Liver (tissue), 9 donors: Measurements from ENCODE around the gene GLRX5. TPM values are rescaled to one million over a fixed set of nuclear protein-coding genes. Genes with fewer than 3 reads are reported as not detected.

Experiments used
- DNase-seq: peaks from one replicate; pipeline ENCODE4 v3.0.0-alpha.2; 2017; ENCODE audit warnings: low spot score
- H3K27ac ChIP-seq, 2 donors: one replicate each; pipeline ENCODE4 v1.7.0; 2013; ENCODE audit warnings: inconsistent platforms in 2 of 2, low read length in 2 of 2, control low read depth in 1 of 2, low read depth in 1 of 2, mild to moderate bottlenecking in 1 of 2
- H3K27me3 ChIP-seq, 4 donors: one replicate each; pipeline versions ENCODE4 v1.6.1 to v1.7.0; 2013; ENCODE audit warnings: low read length in 3 of 4, inconsistent platforms in 1 of 4, mild to moderate bottlenecking in 1 of 4, moderate library complexity in 1 of 4; ENCODE audit not compliant: control insufficient read depth in 4 of 4, insufficient read depth in 4 of 4
- H3K36me3 ChIP-seq, 4 donors: one replicate each; pipeline versions ENCODE4 v1.6.1 to v1.7.0; 2013; ENCODE audit warnings: low read length in 3 of 4, mild to moderate bottlenecking in 3 of 4, low read depth in 1 of 4, moderate library complexity in 1 of 4; ENCODE audit not compliant: control insufficient read depth in 4 of 4, insufficient read depth in 3 of 4
- H3K4me1 ChIP-seq, 4 donors: one replicate each; pipeline versions ENCODE4 v1.6.1 to v1.7.0; 2013; ENCODE audit warnings: low read length in 3 of 4, mild to moderate bottlenecking in 3 of 4, moderate library complexity in 1 of 4; ENCODE audit not compliant: control insufficient read depth in 4 of 4, insufficient read depth in 4 of 4
- H3K4me3 ChIP-seq, 3 donors: one replicate each; pipeline versions ENCODE4 v1.6.1 to v1.7.0; 2013; ENCODE audit warnings: low read length in 3 of 3, control low read depth in 1 of 3, low read depth in 1 of 3, mild to moderate bottlenecking in 1 of 3
- H3K9ac ChIP-seq, 2 donors: one replicate each; pipeline ENCODE4 v1.7.0; 2013; ENCODE audit warnings: low read length in 2 of 2, mild to moderate bottlenecking in 2 of 2, moderate library complexity in 2 of 2, control low read depth in 1 of 2, low read depth in 1 of 2
- H3K9me3 ChIP-seq, 4 donors: one replicate each; pipeline versions ENCODE4 v1.6.1 to v1.7.0; 2013; ENCODE audit warnings: low read length in 3 of 4; ENCODE audit not compliant: control insufficient read depth in 4 of 4
- ATF3 ChIP-seq: IDR thresholded peaks from 2 replicates; pipeline ENCODE4 v1.6.1; 2016; ENCODE audit warnings: antibody characterized with exemption
- CTCF ChIP-seq: fragments of 150-350 bp; IDR thresholded peaks from 2 replicates; pipeline ENCODE4 v1.5.1; 2017; ENCODE audit warnings: improper control_type of control experiment, low read depth, low read length; ENCODE audit not compliant: missing input control
- EGR1 ChIP-seq, 2 donors: IDR thresholded peaks; 2 replicates each; pipeline ENCODE4 v1.6.1; 2016 to 2018; ENCODE audit warnings: antibody characterized with exemption in 2 of 2, low read depth in 2 of 2
- FOXA1 ChIP-seq: IDR thresholded peaks from 2 replicates; pipeline ENCODE4 v1.6.1; 2016; ENCODE audit warnings: antibody characterized with exemption
- HNF4A ChIP-seq, 2 donors: conservative IDR thresholded peaks; 2 replicates each; pipeline ENCODE4 v1.6.1; 2016; ENCODE audit warnings: antibody characterized with exemption in 2 of 2, mild to moderate bottlenecking in 2 of 2
- JUND ChIP-seq, 2 donors: IDR thresholded peaks; 2 replicates each; pipeline ENCODE4 v1.6.1; 2016; ENCODE audit warnings: antibody characterized with exemption in 2 of 2
- MAX ChIP-seq: IDR thresholded peaks from 2 replicates; pipeline ENCODE4 v1.6.1; 2016; ENCODE audit warnings: antibody characterized with exemption
- RAD21 ChIP-seq, 2 donors: IDR thresholded peaks; 2 replicates each; pipeline ENCODE4 v1.6.1; 2016; ENCODE audit warnings: antibody characterized with exemption in 2 of 2, mild to moderate bottlenecking in 2 of 2
- RXRA ChIP-seq, 2 donors: IDR thresholded peaks; 2 replicates each; pipeline ENCODE4 v1.6.1; 2017 to 2018; ENCODE audit warnings: antibody characterized with exemption in 2 of 2, mild to moderate bottlenecking in 1 of 2
- TAF1 ChIP-seq: conservative IDR thresholded peaks from 2 replicates; pipeline ENCODE4 v1.6.1; 2016; ENCODE audit warnings: antibody characterized with exemption, mild to moderate bottlenecking
- YY1 ChIP-seq: IDR thresholded peaks from 2 replicates; pipeline ENCODE4 v1.6.1; 2016; ENCODE audit warnings: antibody characterized with exemption, mild to moderate bottlenecking
- WGBS: extraction: QIAGEN DNeasy Blood & Tissue Kit; methylation state at CpG from one replicate; pipeline ENCODE4 v1.1.7; 2013; 5-methylcytosine and 5-hydroxymethylcytosine counted together
- polyA plus RNA-seq, 2 donors: library from polyadenylated mRNA; stranded (reverse) in 1 of 2; unstranded in 1 of 2; fragments of 200-250 nt in 1 of 2; fragments of >200 nt in 1 of 2; fragmentation: Nextera tagmentation in 1 of 2; extraction: Ambion mirVana in 1 of 2; gene quantifications; one replicate each; pipeline versions ENCODE4 v1.2.1 to v1.2.3, GENCODE V29; 2013 to 2015
- total RNA-seq, 2 donors: library from RNA; depleted of rRNA; stranded (reverse); fragments of >200 nt; gene quantifications; one replicate each; pipeline ENCODE4 v1.2.3, GENCODE V29; 2014
- TF ChIP-seq, protein P1 (sequence below): IDR thresholded peaks from 2 replicates; pipeline ENCODE4 v1.6.1; 2016; ENCODE audit warnings: antibody characterized with exemption, mild to moderate bottlenecking
- donor health status: healthy.
- donor health status: healthy.
- donor health status: healthy.
- donor health status: healthy.
- donor health status: healthy.

GLRX5 gene
- total and polyA plus RNA-seq, 4 donors, result 28.4 to 172 (median 39.7) TPM

GRCh38 chr14:95538801-95539509 is 4.1 kb downstream of the GLRX5 start:
- Histone ChIP-seq H3K36me3 (peaks cover 0 to 1% (median 0%) of the 10 kb centered on the region in 4 donors), H3K9me3 (no peaks in the 10 kb centered on the region), H3K27ac (peak overlapping the region; percentile 4 to 63), H3K27me3 (no peaks in the 10 kb centered on the region), H3K4me1 (peaks cover 10 to 74% (median 54%) of the 10 kb centered on the region in 4 donors), H3K4me3 (no peak overlapping the region), H3K9ac (no peak overlapping the region)
- TF ChIP-seq YY1 (peak; percentile 31), RXRA (IDR thresholded peaks at IDR 0.05) (peak; percentile 54 to 69), MAX (no peak), EGR1 (IDR thresholded peaks at IDR 0.05; ENCODE audit: low read depth in 2 of 2) (no peak), TAF1 (no peak), FOXA1 (no peak), ATF3 (no peak), HNF4A (conservative IDR thresholded peaks at IDR 0.05) (peak in 1 of 2 donors; percentile 46), JUND (IDR thresholded peaks at IDR 0.05) (no peak), CTCF (no peak)
- TF ChIP-seq, protein P1, sequence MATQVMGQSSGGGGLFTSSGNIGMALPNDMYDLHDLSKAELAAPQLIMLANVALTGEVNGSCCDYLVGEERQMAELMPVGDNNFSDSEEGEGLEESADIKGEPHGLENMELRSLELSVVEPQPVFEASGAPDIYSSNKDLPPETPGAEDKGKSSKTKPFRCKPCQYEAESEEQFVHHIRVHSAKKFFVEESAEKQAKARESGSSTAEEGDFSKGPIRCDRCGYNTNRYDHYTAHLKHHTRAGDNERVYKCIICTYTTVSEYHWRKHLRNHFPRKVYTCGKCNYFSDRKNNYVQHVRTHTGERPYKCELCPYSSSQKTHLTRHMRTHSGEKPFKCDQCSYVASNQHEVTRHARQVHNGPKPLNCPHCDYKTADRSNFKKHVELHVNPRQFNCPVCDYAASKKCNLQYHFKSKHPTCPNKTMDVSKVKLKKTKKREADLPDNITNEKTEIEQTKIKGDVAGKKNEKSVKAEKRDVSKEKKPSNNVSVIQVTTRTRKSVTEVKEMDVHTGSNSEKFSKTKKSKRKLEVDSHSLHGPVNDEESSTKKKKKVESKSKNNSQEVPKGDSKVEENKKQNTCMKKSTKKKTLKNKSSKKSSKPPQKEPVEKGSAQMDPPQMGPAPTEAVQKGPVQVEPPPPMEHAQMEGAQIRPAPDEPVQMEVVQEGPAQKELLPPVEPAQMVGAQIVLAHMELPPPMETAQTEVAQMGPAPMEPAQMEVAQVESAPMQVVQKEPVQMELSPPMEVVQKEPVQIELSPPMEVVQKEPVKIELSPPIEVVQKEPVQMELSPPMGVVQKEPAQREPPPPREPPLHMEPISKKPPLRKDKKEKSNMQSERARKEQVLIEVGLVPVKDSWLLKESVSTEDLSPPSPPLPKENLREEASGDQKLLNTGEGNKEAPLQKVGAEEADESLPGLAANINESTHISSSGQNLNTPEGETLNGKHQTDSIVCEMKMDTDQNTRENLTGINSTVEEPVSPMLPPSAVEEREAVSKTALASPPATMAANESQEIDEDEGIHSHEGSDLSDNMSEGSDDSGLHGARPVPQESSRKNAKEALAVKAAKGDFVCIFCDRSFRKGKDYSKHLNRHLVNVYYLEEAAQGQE, result no peak
- WGBS, result 63% methylated on average over 14 of the region's 14 CpGs
- no peak for DNase-seq

DNA sequence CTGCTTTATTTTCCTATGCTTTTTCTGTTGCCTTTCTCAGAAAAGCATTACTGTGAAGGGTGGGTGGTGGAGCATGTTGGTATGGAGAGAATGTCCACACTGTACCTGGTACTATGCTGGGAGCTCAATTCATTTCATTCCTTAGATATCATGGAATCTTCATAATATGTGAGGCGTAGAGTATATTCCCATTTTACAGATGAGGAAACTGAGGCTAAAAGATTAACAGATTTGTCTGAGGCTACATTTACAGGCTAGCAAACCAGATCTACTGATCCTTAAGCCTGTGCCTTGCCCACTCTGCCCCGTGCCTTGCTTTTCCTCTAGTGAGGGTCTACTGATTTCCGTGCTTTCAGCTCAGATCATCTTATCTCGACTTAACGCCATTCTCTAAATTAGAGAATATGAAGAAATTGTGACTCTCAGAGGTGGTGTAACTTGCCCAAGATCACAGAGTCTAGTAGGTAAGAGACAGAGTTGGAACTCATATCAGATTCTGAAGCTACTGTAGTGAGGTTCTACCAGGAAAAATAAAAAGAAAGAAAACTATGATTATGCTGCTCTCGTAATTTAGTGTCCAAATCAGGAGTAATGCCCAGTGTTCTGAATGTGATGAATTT is 5.5 kb downstream of the GLRX5 start:
- TF ChIP-seq FOXA1, result no peak
- TF ChIP-seq RAD21 (IDR thresholded peaks at IDR 0.05), result no peak

More for the DNA sequence above, 5.5 kb downstream of the GLRX5 start:
- Histone ChIP-seq H3K36me3 (peaks cover 0 to 6% (median 2%) of the 10 kb centered on the region in 4 donors), H3K9me3 (no peaks in the 10 kb centered on the region), H3K9ac (no peak overlapping the region), H3K4me1 (peaks cover 10 to 74% (median 54%) of the 10 kb centered on the region in 4 donors), H3K4me3 (no peak overlapping the region), H3K27ac (no peak overlapping the region), H3K27me3 (no peaks in the 10 kb centered on the region)
- DNase-seq, result no peak
- WGBS, result 97% methylated on average over 6 of the region's 6 CpGs
